Stimulated activated CD4-positive, alpha-beta T cell treated with anti-CD3 and anti-CD28 coated beads, Interleukin-1b, Interleukin-23, amount 100 ng/mL, for 4 hours (primary cell): ENCODE measurements around the gene ADAMTS20.
A peak's percentile ranks its signal among the peaks of the same experiment; 100 is the strongest.

Experiments used
- DNase-seq, 2 donors: peaks; one replicate each; pipeline ENCODE4 v3.0.0-alpha.2; 2020; ENCODE audit warnings: low read depth in 2 of 2

The ADAMTS20 gene

GRCh38 chr12:43493261-43493797 is 58.7 kb downstream of the ADAMTS20 start:
- DNase-seq, result no peak

GRCh38 chr12:43482311-43483085 is 69.5 kb downstream of the ADAMTS20 start:
- no peak for DNase-seq

GRCh38 chr12:43480591-43480990 is 71.4 kb downstream of the ADAMTS20 start:
- no peak for DNase-seq

- DNase-seq, result no peak
Observed at GRCh38 chr12:43462741-43463140, 89.3 kb downstream of the ADAMTS20 start.

- DNase-seq, result no peak
Observed at GRCh38 chr12:43462080-43462479, 89.9 kb downstream of the ADAMTS20 start.

GRCh38 chr12:43459285-43459684 is 92.7 kb downstream of the ADAMTS20 start:
- no peak for DNase-seq

GRCh38 chr12:43453761-43454160 is 98.2 kb downstream of the ADAMTS20 start:
- DNase-seq, result no peak

GRCh38 chr12:43444940-43445564 is 107.0 kb downstream of the ADAMTS20 start:
- peak; percentile 23 to 25 for DNase-seq

- DNase-seq, result no peak
Observed at GRCh38 chr12:43436597-43436996, 115.4 kb downstream of the ADAMTS20 start.

- no peak for DNase-seq
Observed at GRCh38 chr12:43434614-43435013, 117.4 kb downstream of the ADAMTS20 start.

GRCh38 chr12:43428088-43428600 is 123.9 kb downstream of the ADAMTS20 start:
- no peak for DNase-seq

- no peak for DNase-seq
Observed at GRCh38 chr12:43425361-43425760, 126.6 kb downstream of the ADAMTS20 start.

GRCh38 chr12:43416981-43417380 is 135.0 kb downstream of the ADAMTS20 start:
- no peak for DNase-seq

- DNase-seq, result no peak
Observed at GRCh38 chr12:43407816-43408645, 144.0 kb downstream of the ADAMTS20 start.

- DNase-seq, result no peak
Observed at GRCh38 chr12:43406801-43407200, 145.2 kb downstream of the ADAMTS20 start.

- no peak for DNase-seq
Observed at GRCh38 chr12:43402436-43402835, 149.6 kb downstream of the ADAMTS20 start.

- no peak for DNase-seq
Observed at GRCh38 chr12:43401096-43401495, 150.9 kb downstream of the ADAMTS20 start.

GRCh38 chr12:43396671-43397070 is 155.3 kb downstream of the ADAMTS20 start:
- no peak for DNase-seq

GRCh38 chr12:43392116-43392515 is 159.9 kb downstream of the ADAMTS20 start:
- DNase-seq, result no peak

- DNase-seq, result no peak
Observed at GRCh38 chr12:43381879-43382278, 170.1 kb downstream of the ADAMTS20 start.

GRCh38 chr12:43378448-43378847 is 173.6 kb downstream of the ADAMTS20 start:
- DNase-seq, result no peak

- DNase-seq, result no peak
Observed at GRCh38 chr12:43370263-43370662, 181.7 kb downstream of the ADAMTS20 start.
